Astrocyte (in vitro differentiated cells and primary cell): ENCODE data around the gene MMP28. TPM values are rescaled to one million over a fixed set of nuclear protein-coding genes. Genes with fewer than 3 reads are reported as not detected.

Experiments used
- DNase-seq: peaks from one replicate; pipeline ENCODE4 v3.0.0-alpha.2; 2010; ENCODE audit warnings: low read depth
- FAIRE-seq: peaks from 2 replicates; lab custom pipeline; 2011; peaks lifted over from hg19 to GRCh38; lab: Jason Lieb, UNC
- H2AFZ ChIP-seq: 2 replicates; pipeline ENCODE4 v1.6.0; 2012; ENCODE audit warnings: low read depth, low read length, inconsistent platforms
- H3K27ac ChIP-seq: 2 replicates; pipeline ENCODE4 v1.5.1; 2011; ENCODE audit warnings: low read depth, low read length, inconsistent platforms
- H3K27me3 ChIP-seq: 2 replicates; pipeline ENCODE4 v1.6.0; 2011; ENCODE audit warnings: low read length, inconsistent platforms; ENCODE audit not compliant: insufficient read depth
- H3K36me3 ChIP-seq: 2 replicates; pipeline ENCODE4 v1.5.1; 2011; ENCODE audit warnings: low read length, inconsistent platforms; ENCODE audit not compliant: insufficient read depth
- H3K4me1 ChIP-seq: 2 replicates; pipeline ENCODE4 v1.5.1; 2011; ENCODE audit warnings: low read length, inconsistent platforms; ENCODE audit not compliant: insufficient read depth
- H3K4me2 ChIP-seq: 2 replicates; pipeline ENCODE4 v1.6.0; 2012; ENCODE audit warnings: low read length, inconsistent platforms
- H3K4me3 ChIP-seq: 2 replicates; pipeline ENCODE4 v1.5.1; 2011; ENCODE audit warnings: low read depth, mild to moderate bottlenecking, low read length, inconsistent platforms; ENCODE audit not compliant: insufficient read depth
- H3K79me2 ChIP-seq: 2 replicates; pipeline ENCODE4 v1.6.0; 2012; ENCODE audit warnings: mild to moderate bottlenecking, low read length, inconsistent platforms; ENCODE audit not compliant: insufficient read depth
- H3K9ac ChIP-seq: 2 replicates; pipeline ENCODE4 v1.6.0; 2012; ENCODE audit warnings: mild to moderate bottlenecking, low read length, inconsistent platforms
- H3K9me3 ChIP-seq: 2 replicates; pipeline ENCODE4 v1.5.1; 2012; ENCODE audit warnings: low read depth, mild to moderate bottlenecking, low read length, inconsistent platforms; ENCODE audit not compliant: insufficient read depth
- H4K20me1 ChIP-seq: 2 replicates; pipeline ENCODE4 v1.6.0; 2012; ENCODE audit warnings: low read length, inconsistent platforms; ENCODE audit not compliant: insufficient read depth
- H3K27ac Mint-ChIP-seq: one replicate; pipeline ENCODE4 v1.8.0; 2021; ENCODE audit warnings: mild to moderate bottlenecking, mixed read lengths; ENCODE audit not compliant: unreplicated experiment
- H3K27me3 Mint-ChIP-seq: one replicate; pipeline ENCODE4 v1.8.0; 2021; ENCODE audit warnings: low read depth, mixed read lengths; ENCODE audit not compliant: unreplicated experiment
- H3K36me3 Mint-ChIP-seq: one replicate; pipeline ENCODE4 v1.8.0; 2021; ENCODE audit warnings: low read depth, mixed read lengths; ENCODE audit not compliant: unreplicated experiment
- H3K4me1 Mint-ChIP-seq: one replicate; pipeline ENCODE4 v1.8.0; 2021; ENCODE audit warnings: low read depth, mixed read lengths; ENCODE audit not compliant: unreplicated experiment
- H3K4me3 Mint-ChIP-seq: one replicate; pipeline ENCODE4 v1.8.0; 2021; ENCODE audit warnings: mild to moderate bottlenecking, moderate library complexity, mixed read lengths; ENCODE audit not compliant: unreplicated experiment
- H3K9me3 Mint-ChIP-seq: one replicate; pipeline ENCODE4 v1.8.0; 2021; ENCODE audit warnings: mild to moderate bottlenecking, mixed read lengths; ENCODE audit not compliant: unreplicated experiment
- EZH2 ChIP-seq: IDR thresholded peaks from 2 replicates; pipeline ENCODE4 v1.6.1; 2012; ENCODE audit warnings: mild to moderate bottlenecking, low read length, inconsistent platforms; ENCODE audit not compliant: insufficient read depth
- total RNA-seq: library from RNA; stranded (reverse); gene quantifications from 2 replicates; pipeline ENCODE4 v1.2.1, GENCODE V29; 2021
- TF ChIP-seq, protein P1 (sequence below): IDR thresholded peaks from 2 replicates; pipeline ENCODE4 v1.5.1; 2011; ENCODE audit warnings: low read depth, mild to moderate bottlenecking, inconsistent platforms, low read length, moderate library complexity; ENCODE audit not compliant: insufficient read depth

Gene MMP28
- total RNA-seq, 1 donor from 2014 or later = 1.2 TPM

DNA sequence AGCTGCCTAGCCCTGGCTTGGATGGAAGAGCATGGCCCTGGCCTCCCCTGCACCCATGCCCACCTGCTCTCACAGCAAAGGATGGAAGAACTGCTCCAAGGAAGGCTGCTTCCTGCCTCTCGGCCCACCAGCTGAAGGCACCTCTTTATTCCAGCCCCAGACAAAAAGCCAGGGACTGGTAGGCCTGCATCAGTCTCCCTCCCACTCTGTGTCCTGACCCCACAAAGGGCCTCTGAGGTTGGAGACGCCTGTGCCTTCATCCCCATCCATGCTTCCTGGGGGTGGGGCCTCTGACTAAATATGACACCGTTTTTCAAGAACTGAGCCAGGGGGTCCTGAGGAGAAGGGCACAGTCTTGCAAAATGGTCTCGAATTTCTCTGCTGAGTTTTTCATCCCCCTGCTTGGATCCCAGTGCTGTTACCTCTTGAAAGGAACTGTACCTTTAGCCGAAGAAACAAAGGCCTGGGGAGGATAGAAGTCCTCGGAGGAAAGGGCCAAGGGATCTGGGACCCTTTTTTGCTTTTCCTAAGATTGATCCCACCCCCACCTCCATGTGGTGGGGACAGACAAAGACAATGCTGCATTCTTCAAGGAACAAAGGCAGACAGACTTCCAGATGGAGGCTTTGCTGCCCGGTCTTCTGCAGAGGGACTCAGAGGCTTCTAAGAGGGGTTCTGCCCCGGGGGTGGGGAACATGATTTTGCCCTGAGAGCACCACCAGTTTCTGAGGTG, 29.5 kb downstream of the MMP28 start:
- FAIRE-seq = no peak
- Mint-ChIP-seq H3K9me3 (peaks cover 3% of the 10 kb centered on the region), H3K27me3 (peaks cover 20% of the 10 kb centered on the region), H3K4me3 (no peak overlapping the region), H3K27ac (no peak overlapping the region), H3K36me3 (no peaks in the 10 kb centered on the region), H3K4me1 (peaks cover 15% of the 10 kb centered on the region)
- Histone ChIP-seq H3K79me2 (no peaks in the 10 kb centered on the region), H3K9ac (no peak overlapping the region), H4K20me1 (no peaks in the 10 kb centered on the region), H3K4me3 (no peak overlapping the region), H3K27me3 (peaks cover 5% of the 10 kb centered on the region), H3K36me3 (no peaks in the 10 kb centered on the region), H2AFZ (no peak overlapping the region), H3K27ac (no peak overlapping the region), H3K4me1 (peaks cover 8% of the 10 kb centered on the region), H3K9me3 (no peaks in the 10 kb centered on the region), H3K4me2 (no peak overlapping the region)
- no peak for DNase-seq
- TF ChIP-seq, protein P1, sequence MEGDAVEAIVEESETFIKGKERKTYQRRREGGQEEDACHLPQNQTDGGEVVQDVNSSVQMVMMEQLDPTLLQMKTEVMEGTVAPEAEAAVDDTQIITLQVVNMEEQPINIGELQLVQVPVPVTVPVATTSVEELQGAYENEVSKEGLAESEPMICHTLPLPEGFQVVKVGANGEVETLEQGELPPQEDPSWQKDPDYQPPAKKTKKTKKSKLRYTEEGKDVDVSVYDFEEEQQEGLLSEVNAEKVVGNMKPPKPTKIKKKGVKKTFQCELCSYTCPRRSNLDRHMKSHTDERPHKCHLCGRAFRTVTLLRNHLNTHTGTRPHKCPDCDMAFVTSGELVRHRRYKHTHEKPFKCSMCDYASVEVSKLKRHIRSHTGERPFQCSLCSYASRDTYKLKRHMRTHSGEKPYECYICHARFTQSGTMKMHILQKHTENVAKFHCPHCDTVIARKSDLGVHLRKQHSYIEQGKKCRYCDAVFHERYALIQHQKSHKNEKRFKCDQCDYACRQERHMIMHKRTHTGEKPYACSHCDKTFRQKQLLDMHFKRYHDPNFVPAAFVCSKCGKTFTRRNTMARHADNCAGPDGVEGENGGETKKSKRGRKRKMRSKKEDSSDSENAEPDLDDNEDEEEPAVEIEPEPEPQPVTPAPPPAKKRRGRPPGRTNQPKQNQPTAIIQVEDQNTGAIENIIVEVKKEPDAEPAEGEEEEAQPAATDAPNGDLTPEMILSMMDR = no peak
- TF ChIP-seq EZH2 = no peak

DNA sequence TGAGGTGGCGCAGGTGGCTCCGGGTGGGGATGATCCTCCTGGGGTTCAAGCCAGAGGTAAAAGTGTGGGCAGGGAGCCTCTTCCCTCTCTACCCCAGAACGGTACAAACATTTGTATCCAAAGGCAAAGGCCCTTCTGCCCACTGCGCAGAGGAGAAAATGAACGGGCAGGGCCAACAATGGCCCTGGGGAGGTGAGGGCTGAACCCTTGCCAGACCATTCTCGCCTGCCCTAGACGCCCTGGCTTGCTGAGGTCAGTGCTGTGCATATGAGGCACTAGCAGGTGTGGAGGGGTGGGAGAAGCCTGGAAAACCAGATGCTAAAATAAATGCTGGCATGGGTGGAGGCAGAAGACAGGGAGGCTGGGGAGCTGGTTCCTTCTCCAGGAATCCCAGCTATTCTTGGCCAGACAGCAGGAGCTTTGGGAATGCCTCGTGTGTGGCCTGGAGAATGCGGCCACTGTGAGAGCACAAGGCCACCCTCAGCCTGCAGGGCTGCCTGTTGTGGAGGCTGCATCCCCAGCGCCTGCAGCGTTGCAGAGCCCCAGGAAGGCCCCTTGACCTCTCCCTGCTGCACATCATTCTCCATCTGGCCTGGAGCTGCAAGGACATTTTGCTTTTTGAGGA, 30.2 kb downstream of the MMP28 start:
- H3K27me3 Mint-ChIP-seq = peaks cover 17% of the 10 kb centered on the region
- H3K9ac ChIP-seq = no peak overlapping the region
- H3K36me3 Mint-ChIP-seq = no peaks in the 10 kb centered on the region
- no peak overlapping the region for H2AFZ ChIP-seq
- H3K9me3 Mint-ChIP-seq = peaks cover 3% of the 10 kb centered on the region
- peaks cover 9% of the 10 kb centered on the region for H3K27me3 ChIP-seq
- FAIRE-seq (no peak), DNase-seq (no peak)
- H3K4me3 Mint-ChIP-seq = peak overlapping the region; percentile 85
- H3K4me1 Mint-ChIP-seq = peaks cover 15% of the 10 kb centered on the region
- H3K27ac ChIP-seq = no peak overlapping the region
- no peaks in the 10 kb centered on the region for H3K36me3 ChIP-seq
- H3K9me3 ChIP-seq = no peaks in the 10 kb centered on the region
- peaks cover 8% of the 10 kb centered on the region for H3K4me1 ChIP-seq
- H3K79me2 ChIP-seq = no peaks in the 10 kb centered on the region
- H3K4me3 ChIP-seq = no peak overlapping the region
- no peak overlapping the region for H3K4me2 ChIP-seq
- no peaks in the 10 kb centered on the region for H4K20me1 ChIP-seq
- TF ChIP-seq, protein P1 = no peak
- no peak for TF ChIP-seq EZH2
- H3K27ac Mint-ChIP-seq = peak overlapping the region; percentile 89
